CD4-positive, alpha-beta T cell treated with Interleukin-15 for 4 hours (primary cell): Measurements from ENCODE around the gene SYT7.

Source experiments
- DNase-seq: peaks from one replicate; pipeline ENCODE4 v3.0.0-alpha.2; 2020; ENCODE audit warnings: low spot score

Gene SYT7

DNA sequence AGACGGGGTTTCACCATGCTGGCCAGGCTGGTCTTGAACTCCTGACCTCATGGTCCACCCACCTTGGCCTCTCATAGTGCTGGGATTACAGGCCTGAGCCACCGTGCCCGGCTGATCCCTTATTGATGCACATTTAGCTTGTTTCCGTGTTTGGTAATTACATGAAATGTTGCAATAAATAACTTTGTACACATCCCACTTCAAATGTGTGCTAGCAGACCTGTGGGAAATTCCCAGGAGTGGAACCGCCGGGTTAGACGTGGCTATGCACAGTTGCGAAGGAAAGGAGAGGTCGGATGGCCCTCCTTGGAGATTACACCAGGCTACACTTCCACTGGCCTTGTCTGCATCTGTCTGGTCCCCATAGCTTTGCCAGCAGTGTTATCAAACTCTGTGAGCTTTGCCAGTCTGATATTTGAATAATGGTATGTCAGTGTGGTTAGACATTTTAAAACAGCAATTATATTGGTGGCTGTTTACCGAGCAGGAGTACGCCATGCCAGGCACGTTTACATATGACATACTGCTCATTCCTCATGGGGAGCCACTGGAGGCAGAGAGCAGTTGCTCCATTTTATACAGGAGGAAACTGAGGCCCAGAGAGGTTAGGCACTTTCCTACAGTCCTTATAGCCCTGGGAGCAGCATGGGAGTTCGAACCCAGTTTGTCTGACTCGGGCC lies 27.2 kb upstream of the SYT7 start:
- no peak for DNase-seq

DNA sequence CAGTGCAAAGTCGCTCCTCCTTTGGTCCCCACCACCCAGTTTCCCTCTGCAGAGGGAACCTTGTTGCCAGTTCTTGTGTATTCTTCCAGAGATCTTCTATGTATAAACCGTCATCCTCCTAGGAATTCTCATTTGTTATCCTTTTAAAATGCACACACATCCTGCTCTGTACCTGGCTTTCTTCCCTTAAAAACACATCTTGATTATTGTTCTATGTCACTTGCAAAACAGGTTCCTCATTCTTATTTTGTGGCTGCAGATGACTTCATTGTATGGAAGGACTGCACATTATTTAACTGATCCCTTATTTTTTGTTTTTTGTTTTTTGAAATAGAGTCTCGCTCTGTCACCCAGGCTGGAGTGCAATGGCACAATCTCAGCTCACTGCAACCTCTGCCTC lies 26.6 kb upstream of the SYT7 start:
- DNase-seq = no peak

DNA sequence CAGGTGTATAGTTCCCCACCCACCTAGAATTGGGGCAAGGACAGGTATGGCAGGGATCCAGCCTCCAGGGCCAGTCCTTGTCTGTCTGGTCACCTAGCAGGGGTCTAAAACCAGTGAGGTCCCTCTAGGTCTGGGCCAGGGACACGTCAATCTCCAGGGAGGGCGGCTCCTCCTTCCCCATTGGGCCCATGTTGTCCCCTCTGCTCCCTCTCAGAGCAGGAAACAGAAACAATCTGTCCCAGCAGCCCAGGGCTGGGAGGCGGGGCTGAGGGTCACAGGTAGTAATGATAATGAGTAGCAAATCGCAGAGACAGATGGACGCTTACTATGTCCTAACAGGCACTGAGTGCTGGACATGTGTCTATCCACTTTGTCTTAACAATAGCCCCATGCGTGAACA lies 22.8 kb upstream of the SYT7 start:
- no peak for DNase-seq

DNA sequence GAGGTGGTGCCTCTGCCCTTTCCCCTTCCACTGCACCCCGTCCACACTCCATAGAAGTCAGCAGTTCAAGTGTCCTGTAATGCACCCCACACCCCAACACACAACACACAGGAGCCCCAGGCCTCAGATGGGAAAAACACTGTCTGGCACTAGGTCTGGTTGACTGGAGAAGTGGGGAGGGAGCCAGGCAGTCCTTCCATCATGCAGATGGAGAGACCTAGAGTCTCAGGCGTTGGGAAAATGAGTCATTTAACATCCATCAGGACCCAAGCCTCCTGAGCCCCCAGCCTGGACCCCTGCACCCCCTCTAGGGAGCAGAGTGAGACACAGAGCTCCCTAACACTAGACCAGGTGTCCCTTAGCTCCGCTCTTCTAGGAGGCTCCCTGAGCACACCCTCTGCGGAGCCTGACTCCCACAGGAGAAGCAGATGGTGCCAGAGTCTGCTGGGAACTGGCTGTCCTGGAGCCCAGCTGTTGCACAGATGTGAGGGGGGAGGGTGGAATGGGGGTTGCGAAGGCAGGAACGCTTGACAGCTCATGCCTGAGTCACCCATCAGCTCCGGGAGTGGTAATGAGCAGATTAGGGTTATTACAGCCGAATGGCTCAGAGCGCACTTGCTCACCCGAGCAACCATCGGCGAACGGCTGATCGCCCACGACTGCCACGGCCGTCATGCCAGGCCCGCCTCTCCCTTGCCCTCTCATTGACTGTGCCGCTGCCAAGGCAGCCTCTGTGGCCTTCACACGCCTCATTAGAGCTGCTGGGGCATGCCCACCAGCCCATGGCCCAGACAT lies 22.1 kb upstream of the SYT7 start:
- no peak for DNase-seq

DNA sequence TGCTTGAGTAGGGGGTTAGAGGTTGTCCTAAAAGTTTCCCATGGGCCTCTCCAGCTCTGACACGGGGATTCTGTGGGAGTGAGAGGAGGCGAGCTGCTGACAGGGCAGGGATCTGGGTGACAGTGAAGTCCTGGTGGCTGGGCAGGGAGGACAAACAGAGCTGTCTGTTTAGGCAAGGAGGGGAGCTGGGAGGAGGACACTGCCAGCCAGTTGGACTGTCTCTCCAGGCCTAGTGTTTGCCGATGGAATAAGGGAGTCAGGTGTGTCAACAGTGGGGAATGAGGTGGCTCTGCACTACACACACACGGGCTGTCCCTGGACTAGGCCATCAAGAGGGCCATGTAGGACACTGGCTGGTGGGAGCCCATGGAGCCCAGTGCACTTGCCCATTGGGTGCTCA lies 20.6 kb upstream of the SYT7 start:
- DNase-seq = no peak

DNA sequence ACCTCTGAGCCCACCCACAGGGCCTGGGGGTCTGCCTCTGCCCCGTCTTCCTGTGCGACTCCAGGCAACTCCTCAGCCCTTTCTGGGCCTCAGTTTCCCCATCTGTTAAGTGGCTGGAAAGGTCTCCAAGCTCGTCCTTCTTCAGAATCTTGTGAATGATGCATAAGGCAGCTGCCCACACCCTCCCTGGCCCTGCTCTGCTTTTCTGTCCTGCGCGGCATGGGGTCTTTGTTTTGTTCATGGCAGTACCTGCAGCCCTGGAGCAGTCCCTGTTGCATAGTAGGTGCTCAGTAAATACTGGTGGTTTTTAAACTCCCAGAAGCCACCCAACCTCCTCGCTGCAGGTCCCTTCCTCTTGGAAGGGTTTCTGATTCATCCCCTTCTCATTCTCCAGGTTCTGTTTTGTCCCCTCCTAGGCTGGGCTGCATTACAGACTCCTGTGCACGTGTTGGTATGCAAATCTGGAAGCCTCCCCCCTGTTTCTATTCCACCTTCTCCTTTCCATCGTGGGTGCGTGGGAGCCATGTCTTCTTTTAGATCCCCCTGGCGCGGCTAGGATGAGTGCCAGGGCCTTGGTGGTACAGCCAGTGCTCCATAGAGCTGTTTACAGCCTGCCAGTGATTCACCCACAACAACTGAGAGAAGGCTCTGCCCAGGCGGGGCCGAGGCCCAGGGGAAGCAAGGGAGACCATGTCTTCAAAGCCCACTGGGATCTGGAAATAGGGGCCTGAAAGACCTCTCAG lies 19.3 kb upstream of the SYT7 start:
- no peak for DNase-seq

DNA sequence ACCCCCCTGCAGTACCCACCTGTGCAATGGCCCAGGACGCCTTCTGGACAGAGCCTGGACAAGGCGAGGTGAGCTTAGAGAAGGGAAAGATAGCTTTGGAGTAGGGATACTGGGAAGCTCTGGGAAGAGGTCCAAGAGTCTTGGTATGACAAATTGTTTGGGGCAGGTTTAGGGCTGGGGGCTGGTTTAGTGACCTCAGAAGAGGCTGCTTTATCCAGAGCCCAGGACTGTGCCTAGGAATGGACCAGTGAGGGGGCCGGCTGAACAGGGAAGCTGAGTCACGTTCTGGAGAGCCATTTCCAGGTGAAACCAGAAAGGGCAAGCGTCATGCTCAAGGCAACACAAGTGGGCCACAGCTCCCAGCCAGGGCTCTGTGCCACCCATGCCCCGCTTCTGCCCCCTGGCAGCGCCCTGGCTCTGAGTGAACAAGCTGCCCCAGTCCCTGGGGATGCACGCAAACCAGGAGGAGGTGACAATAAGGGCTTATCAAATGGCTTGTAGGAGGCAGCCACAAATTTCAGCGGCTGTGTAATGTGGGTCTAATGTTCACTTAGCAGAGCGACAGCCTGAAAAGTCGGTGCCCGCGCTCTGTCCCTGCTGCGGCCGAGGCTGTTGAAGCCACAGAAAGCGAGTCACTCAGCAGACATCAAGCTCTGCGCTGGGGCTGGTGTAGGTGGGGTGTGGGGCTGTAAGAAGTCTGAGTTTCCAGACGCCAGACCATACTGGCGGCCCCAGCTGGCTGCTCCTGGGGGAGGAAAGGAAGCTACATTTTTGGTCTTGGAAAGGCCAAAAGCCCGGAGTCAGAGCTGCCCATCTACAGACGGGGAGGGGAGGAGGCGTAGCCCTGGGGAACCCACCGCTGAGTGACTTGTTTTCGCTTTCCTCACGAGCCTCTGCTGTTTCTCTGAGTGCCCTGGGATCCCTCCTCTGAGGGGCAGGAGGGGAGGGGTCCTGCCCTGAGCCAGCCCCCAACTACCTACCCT lies 18.3 kb upstream of the SYT7 start:
- DNase-seq = no peak

DNA sequence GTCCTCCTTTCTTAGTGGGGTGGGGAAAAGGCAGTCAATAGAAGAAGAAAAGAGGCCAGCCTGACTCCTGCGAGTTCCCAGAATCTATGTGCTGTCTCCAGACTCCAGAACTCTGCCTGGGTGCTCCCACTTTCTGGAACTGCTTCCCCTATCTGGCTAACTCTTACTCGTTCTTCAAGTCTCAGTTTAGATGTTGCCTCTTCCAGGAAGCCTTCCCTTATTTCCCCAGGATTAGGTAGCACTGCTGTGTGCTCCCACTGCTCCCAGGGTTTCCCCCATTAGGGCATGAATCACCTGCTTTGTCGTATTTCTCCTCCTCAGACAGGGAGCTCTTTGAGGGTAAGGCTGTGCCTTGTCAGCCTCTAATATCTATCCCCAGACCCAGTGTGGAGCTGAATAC lies 17.5 kb upstream of the SYT7 start:
- DNase-seq = no peak

DNA sequence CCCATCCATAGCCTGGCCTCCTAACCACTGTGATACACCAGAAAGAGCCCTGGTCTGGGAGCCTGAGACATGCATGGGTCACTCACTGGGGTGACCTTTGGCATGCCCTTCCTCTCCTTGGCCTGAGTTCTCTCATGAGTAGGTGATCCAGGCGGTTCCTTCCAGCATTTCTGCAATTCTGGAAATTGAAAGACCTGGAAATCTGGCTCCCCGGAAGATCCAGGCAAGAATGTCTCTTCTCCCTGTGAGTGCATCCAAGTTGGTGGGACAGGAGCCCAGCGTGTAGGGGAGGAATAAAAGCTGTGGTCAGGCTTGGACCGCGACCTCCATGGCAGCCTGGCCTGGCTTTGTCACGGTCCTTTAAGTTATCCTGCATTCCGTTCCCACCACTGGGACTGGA lies 16.1 kb upstream of the SYT7 start:
- no peak for DNase-seq

DNA sequence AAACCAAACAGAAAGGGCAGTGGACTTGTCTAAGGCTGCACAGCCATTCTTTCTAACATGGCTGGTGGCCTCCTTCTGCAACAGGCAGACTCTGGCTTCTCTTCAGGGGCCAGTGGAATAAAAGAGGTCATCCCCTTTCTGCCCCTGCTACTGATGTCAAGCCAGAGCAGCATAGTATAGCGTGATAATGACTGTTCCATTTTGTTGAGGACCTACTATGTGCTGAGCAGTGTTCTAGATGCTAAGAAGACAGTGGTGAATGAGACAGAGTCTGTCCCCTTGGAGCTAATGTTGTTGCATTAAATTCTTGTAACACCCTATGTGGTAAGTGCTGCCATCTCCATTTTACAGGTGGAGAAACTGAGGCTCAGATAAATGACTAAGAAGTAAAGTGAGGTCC lies 15.7 kb upstream of the SYT7 start:
- DNase-seq = no peak

DNA sequence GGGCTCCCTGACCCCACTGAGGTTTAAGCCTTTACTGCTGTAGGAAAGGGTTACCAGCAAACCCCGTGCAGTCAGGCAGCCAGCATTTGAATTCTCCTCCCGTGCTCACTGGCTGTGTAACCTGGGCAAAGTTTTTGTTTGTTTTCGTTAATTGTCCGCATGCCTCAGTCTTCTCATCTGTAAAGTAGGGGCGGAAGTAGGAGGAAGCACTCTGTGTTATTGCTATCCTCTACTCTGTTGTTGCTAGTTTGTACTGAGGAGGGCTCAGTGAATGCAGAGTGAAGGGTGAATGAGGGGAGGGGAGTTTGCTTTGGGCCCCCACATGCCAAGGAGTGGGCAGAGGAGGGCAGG lies 14.0 kb upstream of the SYT7 start:
- DNase-seq = no peak

DNA sequence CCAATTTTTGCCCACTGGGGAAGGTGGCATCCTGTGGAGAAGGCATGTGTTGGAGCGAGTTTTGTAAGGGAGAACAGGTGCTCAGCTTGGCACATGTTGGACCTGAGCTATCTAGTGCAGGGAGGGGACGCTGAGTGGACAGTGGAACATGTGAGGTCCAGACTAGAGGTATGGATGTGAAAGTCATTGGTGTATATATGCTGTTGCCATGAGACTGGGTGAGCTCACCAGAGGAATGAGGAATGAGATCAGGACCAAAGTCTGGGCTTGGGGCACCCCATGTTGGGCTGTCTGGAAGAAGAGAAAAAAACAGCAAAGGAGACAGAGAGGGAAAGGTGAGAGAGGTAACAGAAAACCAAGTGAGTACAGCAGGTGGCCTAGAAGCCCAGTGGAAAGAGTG lies 12.3 kb upstream of the SYT7 start:
- no peak for DNase-seq

DNA sequence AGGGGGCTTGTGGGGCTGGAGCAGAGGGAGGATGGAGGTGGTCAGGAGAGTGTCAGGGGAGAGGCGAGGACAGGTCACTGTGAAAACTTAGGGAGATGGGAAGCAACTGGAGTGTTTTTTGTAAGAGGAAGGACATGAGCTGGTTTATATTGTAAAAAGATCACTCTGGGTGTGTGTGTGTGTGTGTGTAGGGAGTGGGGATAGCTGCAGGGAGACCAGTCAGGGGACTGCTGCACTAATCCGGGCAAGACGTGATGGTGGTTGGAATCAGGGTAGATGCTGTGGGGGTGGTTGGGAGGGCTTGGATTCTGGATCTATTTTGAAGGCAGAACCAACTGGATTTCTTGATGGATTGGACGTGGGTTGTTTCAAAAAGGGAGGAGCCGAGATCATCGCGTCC lies 11.3 kb upstream of the SYT7 start:
- DNase-seq = no peak

DNA sequence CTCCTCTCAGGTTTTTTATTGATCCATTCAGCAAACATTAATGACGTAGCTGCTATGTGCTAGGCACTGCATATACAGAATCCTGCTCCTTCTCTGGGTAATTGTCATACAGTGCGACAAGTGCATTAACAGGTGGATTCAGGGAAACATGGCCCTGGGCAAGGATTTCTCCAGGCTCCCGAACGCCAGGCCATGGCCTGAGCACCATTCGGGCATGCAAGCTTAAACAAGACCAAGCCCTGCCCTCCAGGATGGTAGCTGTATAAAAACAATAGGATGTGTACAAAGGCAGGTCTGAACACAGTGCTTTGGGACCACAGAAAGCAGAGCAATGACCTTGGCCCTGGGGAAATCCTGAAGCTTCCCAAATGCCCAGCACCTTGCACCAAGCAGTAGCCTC lies 9.1 kb upstream of the SYT7 start:
- DNase-seq = no peak

DNA sequence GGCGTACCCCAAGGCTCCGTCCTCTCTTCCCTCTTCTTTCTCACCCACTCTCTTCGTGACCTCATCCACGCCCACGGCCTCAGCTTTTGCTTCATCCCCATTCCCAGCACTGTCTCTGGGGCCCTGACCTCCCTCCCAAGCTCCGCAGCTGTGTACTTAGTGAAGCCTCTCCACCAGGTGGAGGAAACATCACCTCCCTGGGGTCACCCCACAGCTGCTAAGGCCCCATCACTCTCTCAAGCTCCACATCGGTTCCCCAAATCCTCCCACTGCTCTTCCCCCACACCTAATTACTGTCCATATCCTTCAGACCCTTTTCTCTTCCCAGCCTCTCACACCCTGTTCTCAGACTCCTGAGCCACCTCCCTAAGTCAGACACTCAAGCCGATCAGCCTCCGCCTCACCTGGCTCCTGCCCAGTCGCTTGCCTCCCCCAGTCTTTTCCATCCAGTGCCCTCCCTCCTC lies 7.9 kb upstream of the SYT7 start:
- DNase-seq = no peak

DNA sequence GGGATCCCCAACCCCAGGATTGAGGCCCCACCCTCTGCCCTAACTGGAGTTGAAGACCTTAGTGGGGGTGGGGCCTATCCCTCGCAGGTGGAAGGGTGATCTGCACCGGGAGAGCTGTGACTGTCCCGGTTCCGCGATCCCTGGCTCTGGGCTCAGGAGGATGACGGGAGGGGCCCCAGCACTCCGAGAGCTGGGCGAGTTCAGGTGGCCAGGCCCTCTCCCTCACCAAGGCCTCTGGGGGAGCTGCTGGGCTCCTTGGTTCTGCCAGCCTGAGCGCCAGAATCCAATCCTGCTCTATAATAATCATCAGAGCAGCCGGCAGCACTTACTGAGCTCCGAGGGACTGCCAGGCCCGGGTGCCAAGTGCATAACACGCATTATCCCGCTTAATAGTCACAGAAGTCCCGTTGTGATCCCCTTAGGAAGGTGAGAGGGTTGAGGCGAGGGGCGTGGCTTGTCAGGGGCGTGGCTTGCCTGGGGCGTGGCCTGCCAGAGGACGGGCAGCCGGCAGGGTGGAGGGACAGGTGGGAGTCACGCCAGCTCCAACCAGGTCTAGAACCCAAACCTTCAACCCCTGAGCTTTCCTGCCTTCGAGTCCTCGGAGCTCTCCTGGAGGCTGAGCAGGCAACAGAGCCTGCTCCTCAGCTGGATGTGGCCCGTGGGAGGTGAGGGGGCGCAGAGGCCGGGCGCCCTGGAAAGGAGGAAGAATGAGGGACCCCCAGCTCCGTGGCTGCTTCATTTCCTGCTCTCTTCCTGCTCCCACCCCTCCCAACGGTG lies 7.3 kb upstream of the SYT7 start:
- peak; percentile 52 for DNase-seq

DNA sequence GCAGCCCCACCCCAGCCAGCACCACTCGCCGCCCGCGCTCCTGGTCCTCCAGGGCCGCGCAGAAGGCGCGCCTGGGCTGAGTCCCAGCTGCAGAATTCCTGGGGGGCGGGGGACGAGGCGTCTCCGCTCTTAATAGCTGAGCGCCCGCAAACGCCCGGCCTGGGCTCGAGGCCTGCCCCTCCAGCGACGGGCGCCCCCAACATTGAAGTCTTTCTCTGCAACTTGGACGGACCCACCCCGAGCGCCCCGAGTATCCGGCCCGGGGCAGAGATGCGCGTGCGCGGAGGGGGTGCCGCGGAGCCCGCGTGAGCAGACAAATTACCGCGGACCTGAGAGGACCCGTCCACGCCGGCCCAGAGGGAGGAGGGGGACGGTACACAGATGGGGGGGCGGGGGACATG lies 6.7 kb upstream of the SYT7 start:
- DNase-seq = peak; percentile 22

DNA sequence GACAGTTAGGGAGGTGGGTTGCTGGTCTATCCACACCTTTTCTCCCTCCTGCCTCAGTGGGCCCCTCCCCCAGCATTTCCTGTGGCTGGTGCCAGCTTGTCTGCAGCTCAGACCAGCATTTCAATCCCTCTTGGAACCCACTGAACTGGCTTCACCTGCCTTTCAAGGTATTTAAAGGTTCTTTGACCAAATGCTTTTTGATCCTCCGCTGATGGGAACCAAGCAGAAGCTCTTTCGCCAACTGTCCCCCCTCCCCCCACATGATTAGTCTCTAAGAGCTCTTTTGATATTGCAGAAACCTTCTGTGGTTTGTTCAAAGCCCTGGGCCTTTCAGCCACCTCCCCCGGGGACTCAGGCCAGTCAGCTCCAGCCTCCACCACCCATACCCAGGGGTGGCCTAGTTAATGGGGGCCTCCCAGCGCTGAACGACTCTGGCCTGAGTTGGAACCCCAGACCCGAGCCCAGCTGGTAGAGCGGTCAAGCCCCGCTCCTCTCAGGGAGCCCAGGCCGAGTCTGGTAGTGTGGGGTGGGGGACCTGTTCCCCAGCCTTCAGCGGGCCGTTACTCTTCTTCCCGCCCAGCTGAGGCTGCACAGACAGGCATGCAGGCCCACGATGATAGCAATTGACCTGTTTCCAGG lies 6.0 kb upstream of the SYT7 start:
- DNase-seq = no peak

DNA sequence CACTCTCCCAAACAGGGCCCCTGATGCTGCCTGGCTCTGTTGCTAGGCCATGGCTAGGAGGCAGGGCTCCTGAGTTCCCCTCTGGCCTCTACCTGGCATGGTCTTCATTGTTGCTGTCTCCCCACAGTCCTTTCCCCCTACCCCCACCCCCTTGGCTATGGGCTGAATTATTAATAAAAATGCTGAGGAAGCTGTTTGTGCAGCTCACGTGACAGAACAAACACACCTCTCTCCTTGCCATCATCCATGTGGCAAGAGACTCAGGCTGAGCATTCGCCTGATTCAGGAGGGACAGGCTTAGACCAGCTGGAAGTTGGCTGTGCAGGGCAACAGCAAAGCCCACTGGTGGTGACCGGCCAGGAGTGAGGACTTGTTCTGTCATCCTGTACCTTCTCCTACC lies 4.2 kb upstream of the SYT7 start:
- DNase-seq = no peak

DNA sequence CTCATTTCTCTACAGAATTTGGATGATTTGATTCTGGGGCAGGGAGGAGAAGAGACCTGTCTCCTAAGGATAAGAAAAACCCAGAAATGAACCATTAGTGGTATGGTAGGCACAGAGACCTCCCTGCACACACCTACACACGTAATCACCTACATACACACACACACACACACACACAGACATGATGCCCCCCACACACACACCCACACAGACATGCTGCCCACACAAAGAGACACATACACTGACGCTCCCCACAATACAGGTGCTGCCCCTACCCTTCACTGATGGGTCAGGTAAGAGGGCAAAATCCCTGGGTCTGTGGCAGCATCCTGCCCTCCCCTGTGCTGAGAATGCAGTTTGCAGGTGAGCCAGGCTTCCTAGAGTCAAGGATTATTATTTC lies 1.1 kb upstream of the SYT7 start:
- DNase-seq = no peak
